Parathyroid adenoma (tissue), 2 donors: Measurements from ENCODE around the gene ATG5.

Experiments used
- H2AFZ ChIP-seq: fragments of 300-600 bp; sonication (generic); one replicate; pipeline ENCODE4 v1.7.0; 2017; ENCODE audit warnings: antibody characterized with exemption, mild to moderate bottlenecking
- H3K27ac ChIP-seq: fragments of 300-600 bp; sonication (generic); one replicate; pipeline ENCODE4 v1.7.0; 2017
- H3K27me3 ChIP-seq: fragments of 300-600 bp; sonication (generic); one replicate; pipeline ENCODE4 v1.7.0; 2017; ENCODE audit warnings: low read length; ENCODE audit not compliant: control insufficient read depth, insufficient read depth
- H3K36me3 ChIP-seq: fragments of 300-600 bp; sonication (generic); one replicate; pipeline ENCODE4 v1.7.0; 2017; ENCODE audit warnings: low read length; ENCODE audit not compliant: control insufficient read depth, insufficient read depth
- H3K4me1 ChIP-seq: fragments of 300-600 bp; sonication (generic); one replicate; pipeline ENCODE4 v1.7.0; 2017; ENCODE audit warnings: control low read depth
- H3K4me2 ChIP-seq: fragments of 300-600 bp; sonication (generic); one replicate; pipeline ENCODE4 v1.7.0; 2017; ENCODE audit warnings: low read length
- H3K4me3 ChIP-seq: fragments of 300-600 bp; sonication (generic); one replicate; pipeline ENCODE4 v1.7.0; 2017; ENCODE audit warnings: low read depth, low read length
- H3K79me2 ChIP-seq: fragments of 300-600 bp; sonication (generic); one replicate; pipeline ENCODE4 v1.7.0; 2017; ENCODE audit warnings: control low read depth
- H3K9ac ChIP-seq: fragments of 300-600 bp; sonication (generic); one replicate; pipeline ENCODE4 v1.7.0; 2017; ENCODE audit warnings: mild to moderate bottlenecking
- H3K9me3 ChIP-seq: fragments of 300-600 bp; sonication (generic); one replicate; pipeline ENCODE4 v1.7.0; 2017; ENCODE audit warnings: low read length; ENCODE audit not compliant: control insufficient read depth
- TF ChIP-seq, protein P1 (sequence below): fragments of 300-600 bp; sonication (generic); IDR thresholded peaks from one replicate; pipeline ENCODE4 v1.7.0; 2017; ENCODE audit warnings: antibody characterized with exemption, mild to moderate bottlenecking
- donor health status: primary hyperparathyroidism.

Gene ATG5

DNA sequence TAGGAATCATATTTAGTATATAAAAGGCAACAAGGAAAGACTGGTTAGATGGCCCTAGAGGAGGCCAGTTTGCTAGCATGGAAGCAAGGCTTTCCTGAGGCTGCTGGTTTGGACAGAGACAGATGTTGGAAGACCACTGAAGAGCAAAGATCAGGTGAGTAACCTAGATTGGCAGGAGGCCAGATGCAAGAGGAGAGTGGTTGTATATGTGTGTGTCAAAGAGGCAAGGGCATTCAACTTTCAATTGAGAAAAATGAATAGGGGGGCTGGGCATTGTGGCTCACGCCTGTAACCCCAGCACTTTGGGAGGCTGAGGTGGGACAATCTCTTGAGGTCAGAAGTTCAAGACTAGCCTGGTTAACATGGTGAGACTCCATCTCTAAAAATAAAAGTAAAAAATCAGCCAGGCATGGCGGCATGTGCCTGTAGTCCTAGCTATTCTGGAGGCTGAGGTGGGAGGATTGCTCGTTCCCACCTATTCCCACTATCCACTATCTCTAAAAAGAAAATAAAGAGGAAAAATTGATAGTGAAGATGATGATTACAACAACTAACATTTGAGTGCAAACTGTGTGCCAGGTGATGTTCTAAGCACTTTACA lies 159.6 kb downstream of the ATG5 start:
- H3K4me3 ChIP-seq = no peak overlapping the region
- no peaks in the 10 kb centered on the region for H3K27me3 ChIP-seq
- H3K36me3 ChIP-seq = no peaks in the 10 kb centered on the region
- no peak overlapping the region for H3K9ac ChIP-seq
- TF ChIP-seq, protein P1, sequence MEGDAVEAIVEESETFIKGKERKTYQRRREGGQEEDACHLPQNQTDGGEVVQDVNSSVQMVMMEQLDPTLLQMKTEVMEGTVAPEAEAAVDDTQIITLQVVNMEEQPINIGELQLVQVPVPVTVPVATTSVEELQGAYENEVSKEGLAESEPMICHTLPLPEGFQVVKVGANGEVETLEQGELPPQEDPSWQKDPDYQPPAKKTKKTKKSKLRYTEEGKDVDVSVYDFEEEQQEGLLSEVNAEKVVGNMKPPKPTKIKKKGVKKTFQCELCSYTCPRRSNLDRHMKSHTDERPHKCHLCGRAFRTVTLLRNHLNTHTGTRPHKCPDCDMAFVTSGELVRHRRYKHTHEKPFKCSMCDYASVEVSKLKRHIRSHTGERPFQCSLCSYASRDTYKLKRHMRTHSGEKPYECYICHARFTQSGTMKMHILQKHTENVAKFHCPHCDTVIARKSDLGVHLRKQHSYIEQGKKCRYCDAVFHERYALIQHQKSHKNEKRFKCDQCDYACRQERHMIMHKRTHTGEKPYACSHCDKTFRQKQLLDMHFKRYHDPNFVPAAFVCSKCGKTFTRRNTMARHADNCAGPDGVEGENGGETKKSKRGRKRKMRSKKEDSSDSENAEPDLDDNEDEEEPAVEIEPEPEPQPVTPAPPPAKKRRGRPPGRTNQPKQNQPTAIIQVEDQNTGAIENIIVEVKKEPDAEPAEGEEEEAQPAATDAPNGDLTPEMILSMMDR = no peak
- H2AFZ ChIP-seq = no peak overlapping the region
- H3K4me1 ChIP-seq = no peaks in the 10 kb centered on the region
- no peak overlapping the region for H3K27ac ChIP-seq
- no peak overlapping the region for H3K4me2 ChIP-seq
- H3K79me2 ChIP-seq = no peaks in the 10 kb centered on the region
- no peaks in the 10 kb centered on the region for H3K9me3 ChIP-seq

DNA sequence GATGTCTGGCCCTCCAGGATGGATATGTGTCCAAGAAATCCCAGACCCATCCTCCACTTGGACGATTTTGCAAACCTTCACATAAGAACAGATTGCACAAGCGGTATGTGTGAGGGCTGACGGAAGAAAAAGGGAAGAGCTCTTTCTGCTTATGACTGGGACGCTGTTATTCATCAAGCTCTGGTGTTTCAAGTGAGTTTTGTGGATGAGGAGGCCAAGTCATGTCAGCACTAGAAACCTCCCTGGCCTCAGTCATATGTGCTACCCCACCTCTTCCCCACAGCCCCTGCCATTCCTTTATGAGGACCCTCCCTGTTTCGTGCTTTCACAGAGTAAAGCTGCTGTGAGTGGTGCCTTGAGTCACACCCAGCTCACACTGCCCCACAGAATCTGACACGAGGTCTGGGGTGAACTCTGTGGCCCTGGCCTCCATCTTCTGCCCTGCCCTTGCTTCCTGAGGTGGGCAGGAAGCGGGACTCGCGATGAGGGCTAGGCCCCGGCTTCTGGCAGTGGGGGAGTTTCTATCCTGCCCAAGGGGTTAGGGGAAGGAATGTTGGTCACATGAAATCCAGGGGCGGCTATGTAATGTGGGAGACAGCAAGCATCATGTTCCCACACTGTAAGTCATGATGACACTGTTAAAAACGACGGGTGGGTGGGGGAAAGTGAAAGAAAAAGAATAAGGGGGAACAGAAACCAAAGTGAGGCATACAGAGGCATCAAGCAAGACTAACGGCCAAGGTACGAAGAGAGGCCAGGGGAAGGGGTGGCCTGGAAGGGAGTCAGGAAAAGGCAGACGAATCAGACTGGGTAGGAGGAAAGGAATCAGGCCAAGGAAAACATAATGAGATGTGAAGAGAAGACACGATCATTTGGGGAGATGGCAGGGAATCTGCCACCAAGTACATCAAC lies 161.3 kb downstream of the ATG5 start:
- H3K36me3 ChIP-seq = no peaks in the 10 kb centered on the region
- H3K4me2 ChIP-seq = no peak overlapping the region
- H3K4me3 ChIP-seq = no peak overlapping the region
- H3K9me3 ChIP-seq = no peaks in the 10 kb centered on the region
- no peaks in the 10 kb centered on the region for H3K79me2 ChIP-seq
- H3K4me1 ChIP-seq = no peaks in the 10 kb centered on the region
- no peak overlapping the region for H3K9ac ChIP-seq
- TF ChIP-seq, protein P1 = no peak
- peak overlapping the region; percentile 37 for H3K27ac ChIP-seq
- H2AFZ ChIP-seq = no peak overlapping the region
- H3K27me3 ChIP-seq = no peaks in the 10 kb centered on the region

DNA sequence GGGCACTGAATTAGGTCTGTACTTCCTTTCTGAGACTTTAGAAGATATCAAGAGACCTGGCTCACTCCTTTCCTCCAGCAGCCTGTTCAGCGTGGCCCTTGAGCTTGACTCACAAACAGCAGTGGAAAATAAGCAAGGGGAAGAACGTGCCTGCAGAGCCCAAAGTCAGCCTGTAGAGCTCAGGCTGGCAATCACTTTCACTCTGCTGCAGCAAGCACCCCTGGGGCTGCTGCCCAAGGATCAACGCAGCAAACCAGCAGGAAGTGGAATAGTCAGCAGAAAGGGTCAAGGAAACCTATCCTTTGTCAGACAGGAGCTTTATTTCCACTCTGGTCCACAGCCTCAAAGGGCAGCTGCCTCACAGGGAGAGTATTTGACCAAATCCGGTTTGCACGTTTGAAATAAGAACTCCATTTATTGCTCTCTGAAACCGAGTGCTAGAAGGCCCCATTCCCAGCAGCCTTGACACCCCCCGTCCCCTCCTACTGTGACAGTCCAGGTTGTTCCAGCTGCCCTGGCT lies 162.1 kb downstream of the ATG5 start:
- TF ChIP-seq, protein P1 = no peak
- Histone ChIP-seq H3K9me3 (no peaks in the 10 kb centered on the region), H2AFZ (no peak overlapping the region), H3K9ac (no peak overlapping the region), H3K27ac (no peak overlapping the region), H3K79me2 (no peaks in the 10 kb centered on the region), H3K36me3 (no peaks in the 10 kb centered on the region), H3K27me3 (no peaks in the 10 kb centered on the region), H3K4me3 (no peak overlapping the region), H3K4me1 (no peaks in the 10 kb centered on the region), H3K4me2 (no peak overlapping the region)

DNA sequence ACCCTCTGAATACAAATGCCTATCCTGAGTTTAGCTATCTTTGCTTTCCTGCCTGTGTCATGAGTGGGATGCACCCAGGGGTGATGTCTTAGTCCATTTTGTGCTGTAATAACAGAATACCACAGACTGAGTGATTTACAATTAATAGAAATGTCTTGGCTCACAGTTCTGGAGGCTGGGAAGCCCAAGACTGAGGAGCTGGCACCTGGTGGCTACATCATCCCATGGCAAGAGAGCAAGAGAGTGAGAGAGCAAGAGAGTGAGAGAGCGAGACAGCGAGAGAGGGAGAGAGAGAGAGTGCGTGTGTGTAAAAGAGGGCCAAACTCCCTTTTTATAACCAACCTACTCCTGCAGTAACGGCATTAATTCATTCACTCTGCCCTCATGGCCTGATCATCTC lies 162.6 kb downstream of the ATG5 start:
- Histone ChIP-seq H3K36me3 (no peaks in the 10 kb centered on the region), H3K9me3 (no peaks in the 10 kb centered on the region), H3K4me1 (no peaks in the 10 kb centered on the region), H2AFZ (no peak overlapping the region), H3K27me3 (no peaks in the 10 kb centered on the region), H3K79me2 (no peaks in the 10 kb centered on the region), H3K9ac (no peak overlapping the region), H3K4me2 (no peak overlapping the region), H3K4me3 (no peak overlapping the region), H3K27ac (no peak overlapping the region)
- TF ChIP-seq, protein P1 = no peak
